GM12874 (cell line): ENCODE measurements around the gene TCERG1.

Experiments
- CTCF ChIP-seq: IDR thresholded peaks from 2 replicates; pipeline ENCODE4 v1.5.1; 2011; ENCODE audit warnings: low read depth, mild to moderate bottlenecking, control low read depth, low read length, moderate library complexity; ENCODE audit not compliant: insufficient read depth

TCERG1 gene

GRCh38 chr5:146553446-146553845 lies 106.3 kb downstream of the TCERG1 start:
- no peak for TF ChIP-seq CTCF

GRCh38 chr5:146556884-146557283 lies 109.8 kb downstream of the TCERG1 start:
- TF ChIP-seq CTCF, result 0 out of 2 replicates have a peak, but pooled peaks have one; percentile 11

- TF ChIP-seq CTCF, result no peak
Measured at GRCh38 chr5:146560205-146560812, 113.2 kb downstream of the TCERG1 start.
